Liver (tissue), 9 donors: Measurements from ENCODE around the gene ITPK1. TPM values are rescaled to one million over a fixed set of nuclear protein-coding genes. Genes with fewer than 3 reads are reported as not detected.
"Not testable (repeated sequence)": the region's sequence is repeated elsewhere in the genome, so short reads cannot be mapped to it uniquely, and the experiment has no call there.

Source experiments
- DNase-seq: peaks from one replicate; pipeline ENCODE4 v3.0.0-alpha.2; 2017; ENCODE audit warnings: low spot score
- H3K27ac ChIP-seq, 2 donors: one replicate each; pipeline ENCODE4 v1.7.0; 2013; ENCODE audit warnings: inconsistent platforms in 2 of 2, low read length in 2 of 2, control low read depth in 1 of 2, low read depth in 1 of 2, mild to moderate bottlenecking in 1 of 2
- H3K27me3 ChIP-seq, 4 donors: one replicate each; pipeline versions ENCODE4 v1.6.1 to v1.7.0; 2013; ENCODE audit warnings: low read length in 3 of 4, inconsistent platforms in 1 of 4, mild to moderate bottlenecking in 1 of 4, moderate library complexity in 1 of 4; ENCODE audit not compliant: control insufficient read depth in 4 of 4, insufficient read depth in 4 of 4
- H3K36me3 ChIP-seq, 4 donors: one replicate each; pipeline versions ENCODE4 v1.6.1 to v1.7.0; 2013; ENCODE audit warnings: low read length in 3 of 4, mild to moderate bottlenecking in 3 of 4, low read depth in 1 of 4, moderate library complexity in 1 of 4; ENCODE audit not compliant: control insufficient read depth in 4 of 4, insufficient read depth in 3 of 4
- H3K4me1 ChIP-seq, 4 donors: one replicate each; pipeline versions ENCODE4 v1.6.1 to v1.7.0; 2013; ENCODE audit warnings: low read length in 3 of 4, mild to moderate bottlenecking in 3 of 4, moderate library complexity in 1 of 4; ENCODE audit not compliant: control insufficient read depth in 4 of 4, insufficient read depth in 4 of 4
- H3K4me3 ChIP-seq, 3 donors: one replicate each; pipeline versions ENCODE4 v1.6.1 to v1.7.0; 2013; ENCODE audit warnings: low read length in 3 of 3, control low read depth in 1 of 3, low read depth in 1 of 3, mild to moderate bottlenecking in 1 of 3
- H3K9ac ChIP-seq, 2 donors: one replicate each; pipeline ENCODE4 v1.7.0; 2013; ENCODE audit warnings: low read length in 2 of 2, mild to moderate bottlenecking in 2 of 2, moderate library complexity in 2 of 2, control low read depth in 1 of 2, low read depth in 1 of 2
- H3K9me3 ChIP-seq, 4 donors: one replicate each; pipeline versions ENCODE4 v1.6.1 to v1.7.0; 2013; ENCODE audit warnings: low read length in 3 of 4; ENCODE audit not compliant: control insufficient read depth in 4 of 4
- CTCF ChIP-seq: fragments of 150-350 bp; IDR thresholded peaks from 2 replicates; pipeline ENCODE4 v1.5.1; 2017; ENCODE audit warnings: improper control_type of control experiment, low read depth, low read length; ENCODE audit not compliant: missing input control
- FOXA1 ChIP-seq: IDR thresholded peaks from 2 replicates; pipeline ENCODE4 v1.6.1; 2016; ENCODE audit warnings: antibody characterized with exemption
- FOXA2 ChIP-seq: IDR thresholded peaks from 2 replicates; pipeline ENCODE4 v1.6.1; 2016; ENCODE audit warnings: antibody characterized with exemption
- GABPA ChIP-seq, 2 donors: IDR thresholded peaks in 1 of 2; conservative IDR thresholded peaks in 1 of 2; 2 replicates each; pipeline ENCODE4 v1.6.1; 2016; ENCODE audit warnings: antibody characterized with exemption in 2 of 2, mild to moderate bottlenecking in 1 of 2, moderate library complexity in 1 of 2
- HNF4A ChIP-seq, 2 donors: conservative IDR thresholded peaks; 2 replicates each; pipeline ENCODE4 v1.6.1; 2016; ENCODE audit warnings: antibody characterized with exemption in 2 of 2, mild to moderate bottlenecking in 2 of 2
- HNF4G ChIP-seq: IDR thresholded peaks from 2 replicates; pipeline ENCODE4 v1.6.1; 2016; ENCODE audit warnings: antibody characterized with exemption
- JUND ChIP-seq, 2 donors: IDR thresholded peaks; 2 replicates each; pipeline ENCODE4 v1.6.1; 2016; ENCODE audit warnings: antibody characterized with exemption in 2 of 2
- MAX ChIP-seq: IDR thresholded peaks from 2 replicates; pipeline ENCODE4 v1.6.1; 2016; ENCODE audit warnings: antibody characterized with exemption
- NR2F2 ChIP-seq: IDR thresholded peaks from 2 replicates; pipeline ENCODE4 v1.6.1; 2016; ENCODE audit warnings: antibody characterized with exemption
- REST ChIP-seq: IDR thresholded peaks from 2 replicates; pipeline ENCODE4 v1.6.1; 2016; ENCODE audit warnings: antibody characterized with exemption, mild to moderate bottlenecking
- RXRA ChIP-seq, 2 donors: IDR thresholded peaks; 2 replicates each; pipeline ENCODE4 v1.6.1; 2017 to 2018; ENCODE audit warnings: antibody characterized with exemption in 2 of 2, mild to moderate bottlenecking in 1 of 2
- SP1 ChIP-seq: IDR thresholded peaks from 2 replicates; pipeline ENCODE4 v1.6.1; 2018; ENCODE audit warnings: antibody characterized with exemption, mild to moderate bottlenecking
- ZBTB33 ChIP-seq: IDR thresholded peaks from 2 replicates; pipeline ENCODE4 v1.6.1; 2016; ENCODE audit warnings: antibody characterized with exemption
- WGBS: extraction: QIAGEN DNeasy Blood & Tissue Kit; methylation state at CpG from one replicate; pipeline ENCODE4 v1.1.7; 2013; 5-methylcytosine and 5-hydroxymethylcytosine counted together
- polyA plus RNA-seq, 2 donors: library from polyadenylated mRNA; stranded (reverse) in 1 of 2; unstranded in 1 of 2; fragments of 200-250 nt in 1 of 2; fragments of >200 nt in 1 of 2; fragmentation: Nextera tagmentation in 1 of 2; extraction: Ambion mirVana in 1 of 2; gene quantifications; one replicate each; pipeline versions ENCODE4 v1.2.1 to v1.2.3, GENCODE V29; 2013 to 2015
- total RNA-seq, 2 donors: library from RNA; depleted of rRNA; stranded (reverse); fragments of >200 nt; gene quantifications; one replicate each; pipeline ENCODE4 v1.2.3, GENCODE V29; 2014
- donor health status: healthy.
- donor health status: healthy.
- donor health status: healthy.
- donor health status: healthy.
- donor health status: healthy.

ITPK1 gene
- total and polyA plus RNA-seq, 4 donors, result 9.0 to 41.2 (median 20.4) TPM

- no peak overlapping the region for H3K27ac ChIP-seq
- TF ChIP-seq CTCF, result no peak
- TF ChIP-seq HNF4A (conservative IDR thresholded peaks at IDR 0.05), result no peak
- no peak for TF ChIP-seq GABPA (IDR thresholded peaks at IDR 0.05 in 1 of 2, conservative IDR thresholded peaks at IDR 0.05 in 1 of 2)
- no peak for TF ChIP-seq REST
- 90% methylated on average over 10 of the region's 10 CpGs for WGBS
- no peaks in the 10 kb centered on the region for H3K4me1 ChIP-seq
- no peaks in the 10 kb centered on the region for H3K27me3 ChIP-seq
- no peak overlapping the region for H3K4me3 ChIP-seq
- no peaks in the 10 kb centered on the region for H3K36me3 ChIP-seq
- no peak for DNase-seq
- no peaks in the 10 kb centered on the region for H3K9me3 ChIP-seq
- no peak overlapping the region for H3K9ac ChIP-seq
Observed at GRCh38 chr14:93064411-93065271, 51.1 kb downstream of the ITPK1 start.

- H3K36me3 ChIP-seq, result no peaks in the 10 kb centered on the region
- no peak overlapping the region for H3K9ac ChIP-seq
- H3K4me1 ChIP-seq, result no peaks in the 10 kb centered on the region
- no peak overlapping the region for H3K27ac ChIP-seq
- H3K4me3 ChIP-seq, result no peak overlapping the region
- WGBS, result 99% methylated on average over 5 of the region's 5 CpGs
- no peak for DNase-seq
- no peaks in the 10 kb centered on the region for H3K27me3 ChIP-seq
- TF ChIP-seq SP1 (no peak), FOXA1 (no peak), RXRA (IDR thresholded peaks at IDR 0.05) (no peak), FOXA2 (no peak), GABPA (IDR thresholded peaks at IDR 0.05 in 1 of 2, conservative IDR thresholded peaks at IDR 0.05 in 1 of 2) (no peak), MAX (no peak), HNF4G (no peak)
- no peaks in the 10 kb centered on the region for H3K9me3 ChIP-seq
Observed at GRCh38 chr14:93063393-93063792, 52.3 kb downstream of the ITPK1 start.

- Histone ChIP-seq H3K9me3 (no peaks in the 10 kb centered on the region), H3K36me3 (no peaks in the 10 kb centered on the region), H3K4me3 (no peak overlapping the region), H3K9ac (no peak overlapping the region), H3K4me1 (peaks cover 0 to 2% (median under 1%) of the 10 kb centered on the region in 4 donors), H3K27me3 (no peaks in the 10 kb centered on the region), H3K27ac (no peak overlapping the region)
- DNase-seq, result no peak
- WGBS, result 94% methylated on average over 10 of the region's 10 CpGs
- TF ChIP-seq FOXA2 (no peak), ZBTB33 (no peak), NR2F2 (no peak), FOXA1 (no peak), HNF4A (conservative IDR thresholded peaks at IDR 0.05) (no peak), JUND (IDR thresholded peaks at IDR 0.05) (no peak)
Observed at GRCh38 chr14:93062890-93063289, 52.8 kb downstream of the ITPK1 start.

GRCh38 chr14:93062013-93062412 lies 53.7 kb downstream of the ITPK1 start:
- not testable (repeated sequence) for DNase-seq, H3K9ac ChIP-seq, H3K9me3 ChIP-seq, H3K4me3 ChIP-seq, H3K36me3 ChIP-seq, H3K27ac ChIP-seq, H3K27me3 ChIP-seq
- 89% methylated on average over 12 of the region's 12 CpGs for WGBS
- H3K4me1 ChIP-seq, result peaks cover 0 to 11% (median 3%) of the 10 kb centered on the region in 4 donors
